Mesenchymal stem cell (in vitro differentiated cells and primary cell): ENCODE measurements around the gene DLX2.

Source experiments
- DNase-seq: peaks from one replicate; pipeline ENCODE4 v3.0.0-alpha.2; 2013
- H2AFZ ChIP-seq: one replicate; pipeline ENCODE4 v1.6.1; 2013; ENCODE audit warnings: low read depth, mild to moderate bottlenecking, control low read depth, inconsistent platforms, low read length, moderate library complexity
- H2AK5ac ChIP-seq: 2 replicates; pipeline ENCODE4 v1.6.1; 2013; ENCODE audit warnings: low read length, moderate library complexity, mild to moderate bottlenecking, inconsistent platforms; ENCODE audit not compliant: severe bottlenecking
- H2BK120ac ChIP-seq: one replicate; pipeline ENCODE4 v1.6.1; 2013; ENCODE audit warnings: low read depth, mild to moderate bottlenecking, inconsistent platforms, low read length, moderate library complexity
- H2BK12ac ChIP-seq, 2 experiments: one replicate each; pipeline ENCODE4 v1.6.1; 2013; ENCODE audit warnings: inconsistent platforms in 2 of 2, low read length in 2 of 2, mild to moderate bottlenecking in 2 of 2, moderate library complexity in 2 of 2, control low read depth in 1 of 2
- H2BK15ac ChIP-seq: one replicate; pipeline ENCODE4 v1.6.1; 2013; ENCODE audit warnings: mild to moderate bottlenecking, low read depth, inconsistent platforms; ENCODE audit not compliant: poor library complexity, severe bottlenecking
- H2BK5ac ChIP-seq: 2 replicates; pipeline ENCODE4 v1.6.1; 2013; ENCODE audit warnings: low read depth, mild to moderate bottlenecking, low read length, control low read depth, inconsistent platforms; ENCODE audit not compliant: poor library complexity, severe bottlenecking
- H3K14ac ChIP-seq, 2 experiments: one replicate each; pipeline ENCODE4 v1.6.1; 2013; ENCODE audit warnings: inconsistent platforms in 2 of 2, low read length in 2 of 2, control low read depth in 1 of 2, mild to moderate bottlenecking in 1 of 2, moderate library complexity in 1 of 2
- H3K18ac ChIP-seq, 2 experiments: one replicate each; pipeline ENCODE4 v1.6.1; 2013; ENCODE audit warnings: inconsistent platforms in 2 of 2, low read length in 2 of 2, control low read depth in 1 of 2, low read depth in 1 of 2, mild to moderate bottlenecking in 1 of 2
- H3K23ac ChIP-seq, 2 experiments: one replicate each; pipeline ENCODE4 v1.6.1; 2013; ENCODE audit warnings: inconsistent platforms in 2 of 2, low read length in 2 of 2, mild to moderate bottlenecking in 2 of 2, moderate library complexity in 2 of 2, control low read depth in 1 of 2
- H3K27ac ChIP-seq: 2 replicates; pipeline ENCODE4 v1.5.1; 2013; ENCODE audit warnings: mild to moderate bottlenecking, moderate library complexity, low read length, control low read depth, inconsistent platforms; ENCODE audit not compliant: poor library complexity, severe bottlenecking
- H3K27me3 ChIP-seq, 2 experiments: 2 replicates each; pipeline versions ENCODE4 v1.6.1 to v1.7.0; 2013; ENCODE audit warnings: low read length in 2 of 2, mild to moderate bottlenecking in 2 of 2, moderate library complexity in 2 of 2, control low read depth in 1 of 2, inconsistent platforms in 1 of 2; ENCODE audit not compliant: control insufficient read depth in 1 of 2, insufficient read depth in 1 of 2
- H3K36me3 ChIP-seq, 2 experiments: 2 replicates each; pipeline versions ENCODE4 v1.6.1 to v1.7.0; 2013; ENCODE audit warnings: low read length in 2 of 2, control low read depth in 1 of 2, inconsistent platforms in 1 of 2, low read depth in 1 of 2, mild to moderate bottlenecking in 1 of 2; ENCODE audit not compliant: insufficient read depth in 2 of 2, control insufficient read depth in 1 of 2
- H3K4ac ChIP-seq, 2 experiments: one replicate each; pipeline ENCODE4 v1.6.1; 2013; ENCODE audit warnings: inconsistent platforms in 2 of 2, low read length in 2 of 2, mild to moderate bottlenecking in 2 of 2, moderate library complexity in 2 of 2, control low read depth in 1 of 2, low read depth in 1 of 2
- H3K4me1 ChIP-seq: 2 replicates; pipeline ENCODE4 v1.6.1; 2013; ENCODE audit warnings: low read depth, low read length, control low read depth; ENCODE audit not compliant: control insufficient read depth, insufficient read depth
- H3K4me2 ChIP-seq: 2 replicates; pipeline ENCODE4 v1.6.1; 2013; ENCODE audit warnings: low read length, mild to moderate bottlenecking, inconsistent platforms; ENCODE audit not compliant: poor library complexity, severe bottlenecking
- H3K4me3 ChIP-seq, 2 experiments: 2 replicates each; pipeline versions ENCODE4 v1.5.1 to v1.7.0; 2013; ENCODE audit warnings: low read length in 2 of 2, mild to moderate bottlenecking in 2 of 2, control low read depth in 1 of 2, low read depth in 1 of 2; ENCODE audit not compliant: insufficient read depth in 1 of 2
- H3K79me1 ChIP-seq: replicated peaks from 2 replicates; pipeline ENCODE4 v1.6.1; 2013; ENCODE audit warnings: mild to moderate bottlenecking, control low read depth, low read length, inconsistent platforms; ENCODE audit not compliant: poor library complexity, severe bottlenecking
- H3K9ac ChIP-seq: 2 replicates; pipeline ENCODE4 v1.7.0; 2013; ENCODE audit warnings: mild to moderate bottlenecking, low read length, moderate library complexity
- H3K9me3 ChIP-seq: 2 replicates; pipeline ENCODE4 v1.7.0; 2013; ENCODE audit warnings: mild to moderate bottlenecking, low read length; ENCODE audit not compliant: control insufficient read depth
- H4K8ac ChIP-seq: one replicate; pipeline ENCODE4 v1.6.1; 2013; ENCODE audit warnings: inconsistent platforms, mild to moderate bottlenecking, low read length, moderate library complexity
- H4K91ac ChIP-seq: one replicate; pipeline ENCODE4 v1.6.1; 2013; ENCODE audit warnings: mild to moderate bottlenecking, low read length, inconsistent platforms
- WGBS: methylation state at CpG from one replicate; pipeline ENCODE4 v1.1.7; 2013; ENCODE audit warnings: mixed read lengths; 5-methylcytosine and 5-hydroxymethylcytosine counted together

DLX2 gene

DNA sequence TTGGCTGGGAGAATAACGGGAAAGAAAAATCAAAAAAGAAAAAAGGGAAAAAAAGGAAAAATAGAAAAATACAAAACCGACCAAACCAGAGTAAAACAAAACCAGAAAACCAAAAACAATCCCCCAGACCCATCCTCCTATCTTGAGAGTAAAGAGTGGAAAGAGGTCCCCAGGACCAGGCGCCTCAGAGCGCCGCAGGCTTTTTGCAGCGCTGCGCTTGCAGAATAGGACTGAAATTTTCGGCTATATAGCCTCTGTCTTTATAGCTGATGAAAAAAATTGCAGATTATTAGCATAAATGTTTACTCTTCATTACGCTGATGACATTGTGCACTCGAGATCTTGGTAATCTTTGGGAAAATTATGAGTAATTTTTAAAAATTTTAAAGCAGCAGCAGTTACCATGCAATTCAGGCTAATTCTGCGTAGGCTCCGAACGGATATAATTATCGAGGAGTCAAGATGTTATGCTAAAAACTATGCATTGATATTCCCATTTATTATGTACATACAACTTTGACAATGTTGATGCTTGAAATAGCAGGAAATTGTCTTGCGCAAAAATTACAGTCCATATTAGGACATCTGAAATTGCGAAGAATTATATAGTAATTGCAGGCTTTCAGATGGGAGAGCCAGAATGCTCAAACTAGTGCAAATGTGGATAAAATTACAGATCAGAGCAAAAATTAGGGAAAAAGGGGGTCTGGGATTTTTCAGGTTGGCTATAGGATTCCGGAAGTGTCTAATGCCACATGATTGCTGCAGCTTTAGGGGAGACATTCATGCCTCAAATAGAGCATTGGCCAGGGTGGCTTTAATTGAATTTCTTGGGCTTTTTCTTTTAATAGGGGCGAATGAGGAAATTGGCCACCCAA lies 9.0 kb downstream of the DLX2 start:
- no peak overlapping the region for H3K4me3 ChIP-seq
- H3K27me3 ChIP-seq = peaks cover 82 to 99% of the 10 kb centered on the region in 2 experiments
- no peak overlapping the region for H3K4ac ChIP-seq
- no peak overlapping the region for H2AFZ ChIP-seq
- H3K23ac ChIP-seq = no peak overlapping the region
- DNase-seq = no peak
- WGBS = 7% methylated on average over 16 of the region's 18 CpGs
- H3K18ac ChIP-seq = no peak overlapping the region
- no peaks in the 10 kb centered on the region for H3K79me1 ChIP-seq
- peaks cover 44% of the 10 kb centered on the region for H3K4me1 ChIP-seq
- no peak overlapping the region for H3K9ac ChIP-seq
- no peak overlapping the region for H2BK15ac ChIP-seq
- H4K8ac ChIP-seq = no peak overlapping the region
- H2AK5ac ChIP-seq = no peak overlapping the region
- H2BK12ac ChIP-seq = no peak overlapping the region
- no peak overlapping the region for H3K14ac ChIP-seq
- H2BK5ac ChIP-seq = no peak overlapping the region
- no peak overlapping the region for H4K91ac ChIP-seq
- no peaks in the 10 kb centered on the region for H3K9me3 ChIP-seq
- H3K4me2 ChIP-seq = no peak overlapping the region
- no peak overlapping the region for H3K27ac ChIP-seq
- H3K36me3 ChIP-seq = no peaks in the 10 kb centered on the region
- no peak overlapping the region for H2BK120ac ChIP-seq

DNA sequence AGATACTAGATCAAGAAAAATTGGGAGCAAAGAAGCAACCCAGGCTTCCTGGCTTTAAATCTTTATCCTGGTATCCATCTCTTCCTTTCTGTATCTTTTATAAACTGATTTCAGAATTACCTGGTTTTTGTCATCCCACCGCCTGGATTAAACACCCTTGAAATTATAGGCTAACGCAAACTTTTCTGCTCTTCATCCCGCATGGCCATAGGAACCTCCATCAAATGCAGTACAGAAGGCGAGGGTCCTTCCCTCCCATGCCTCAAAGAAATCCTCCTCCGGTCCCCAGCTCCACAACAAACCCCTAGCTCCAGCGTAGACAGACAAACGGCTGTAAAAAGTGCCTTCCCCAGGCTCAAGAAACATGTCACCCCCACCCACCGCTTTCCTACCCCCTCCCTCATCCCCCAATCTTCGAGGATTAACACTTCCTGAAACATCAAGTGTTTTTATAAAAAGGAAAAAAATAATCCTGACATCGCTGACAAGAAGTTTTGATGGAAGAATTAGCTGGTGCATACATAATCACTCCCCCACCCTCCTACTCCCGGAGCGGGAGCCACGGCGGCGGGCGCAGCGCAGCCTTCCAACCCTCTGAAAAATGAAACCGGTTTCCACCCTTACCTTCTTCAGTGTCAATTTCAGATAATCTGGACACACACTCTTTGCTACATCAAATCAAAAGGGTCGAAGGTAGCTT lies 9.8 kb downstream of the DLX2 start:
- Histone ChIP-seq H3K27ac (no peak overlapping the region), H3K4me3 (no peak overlapping the region), H3K79me1 (no peaks in the 10 kb centered on the region), H3K36me3 (no peaks in the 10 kb centered on the region), H2BK12ac (no peak overlapping the region), H2BK15ac (no peak overlapping the region), H2AK5ac (no peak overlapping the region), H3K27me3 (peaks cover 90 to 99% of the 10 kb centered on the region in 2 experiments), H3K9me3 (peaks cover 2% of the 10 kb centered on the region), H2BK5ac (no peak overlapping the region), H4K91ac (no peak overlapping the region), H3K9ac (no peak overlapping the region), H3K14ac (no peak overlapping the region), H3K4me1 (peaks cover 39% of the 10 kb centered on the region), H3K23ac (no peak overlapping the region), H4K8ac (no peak overlapping the region), H3K4ac (no peak overlapping the region), H3K4me2 (no peak overlapping the region), H2BK120ac (no peak overlapping the region), H3K18ac (no peak overlapping the region), H2AFZ (no peak overlapping the region)
- WGBS = 7% methylated on average over 12 of the region's 19 CpGs
- DNase-seq = no peak

DNA sequence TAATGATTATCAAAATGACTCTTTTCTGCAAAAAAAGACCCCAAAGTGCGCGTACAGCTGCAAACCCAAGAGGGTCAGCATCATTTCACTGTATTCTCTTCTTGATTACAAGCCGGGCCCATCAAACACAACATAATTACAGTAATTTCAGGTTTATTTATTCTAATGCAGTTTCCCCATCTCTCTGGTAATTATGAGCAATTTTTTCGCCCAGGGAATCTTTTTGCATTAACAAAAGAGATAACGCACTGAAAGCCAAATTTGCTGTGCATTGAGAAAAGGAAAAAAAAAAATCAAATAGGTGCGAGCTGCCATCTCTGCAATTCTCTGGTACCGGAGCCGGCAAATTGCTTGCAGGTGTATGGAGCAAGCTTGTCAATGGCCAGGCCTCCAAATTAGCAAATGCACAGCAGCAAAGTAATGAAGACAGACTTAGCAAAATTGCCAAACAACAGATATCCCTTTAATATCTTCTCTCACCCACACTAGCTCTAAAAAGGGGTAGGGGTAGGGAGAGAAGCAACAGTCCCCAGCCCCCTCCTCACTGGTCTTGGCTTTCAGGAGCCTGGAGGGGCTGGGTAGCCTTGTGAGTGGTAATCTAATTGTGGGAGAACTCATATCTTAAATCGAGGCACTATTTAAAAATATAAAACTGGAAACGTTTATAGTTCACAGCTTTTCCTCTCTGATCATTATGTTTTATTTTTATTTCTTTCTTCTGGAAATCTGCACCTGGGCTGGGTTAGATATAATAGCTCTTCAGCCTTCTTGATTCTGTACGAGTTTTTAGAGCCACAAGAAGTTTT lies 10.7 kb downstream of the DLX2 start:
- DNase-seq = no peak
- no peak overlapping the region for H3K18ac ChIP-seq
- H3K4me2 ChIP-seq = no peak overlapping the region
- H2BK120ac ChIP-seq = no peak overlapping the region
- no peak overlapping the region for H3K4ac ChIP-seq
- H2AK5ac ChIP-seq = no peak overlapping the region
- no peak overlapping the region for H2AFZ ChIP-seq
- no peak overlapping the region for H3K27ac ChIP-seq
- H2BK15ac ChIP-seq = no peak overlapping the region
- no peak overlapping the region for H3K23ac ChIP-seq
- H3K9me3 ChIP-seq = peaks cover 2% of the 10 kb centered on the region
- no peak overlapping the region for H3K14ac ChIP-seq
- 16% methylated on average over 8 of the region's 11 CpGs for WGBS
- no peaks in the 10 kb centered on the region for H3K36me3 ChIP-seq
- H3K27me3 ChIP-seq = peaks cover 93 to 99% of the 10 kb centered on the region in 2 experiments
- H3K4me1 ChIP-seq = peaks cover 36% of the 10 kb centered on the region
- no peak overlapping the region for H4K8ac ChIP-seq
- no peak overlapping the region for H4K91ac ChIP-seq
- no peaks in the 10 kb centered on the region for H3K79me1 ChIP-seq
- no peak overlapping the region for H3K9ac ChIP-seq
- no peak overlapping the region for H2BK5ac ChIP-seq
- no peak overlapping the region for H2BK12ac ChIP-seq
- no peak overlapping the region for H3K4me3 ChIP-seq
